ENCODE data around the gene ACSL1. TPM values are rescaled to one million over a fixed set of nuclear protein-coding genes. Genes with fewer than 3 reads are reported as not detected.
A peak's percentile ranks its signal among the peaks of the same experiment; 100 is the strongest.

The ACSL1 gene
- polyA plus RNA-seq, 3 donors, result 43.8 to 61.2 (median 51.9) TPM

- DNase-seq (ENCODE audit: extremely low read depth in 1 of 11, low read depth in 9 of 11, low spot score in 4 of 11), result no peak
These were observed 8.1 kb downstream of the ACSL1 start for GRCh38 chr4:184817494-184818215.

- no peak for DNase-seq (ENCODE audit: extremely low read depth in 1 of 11, low read depth in 9 of 11, low spot score in 4 of 11)
These were observed 8.8 kb downstream of the ACSL1 start for GRCh38 chr4:184816962-184817361.

GRCh38 chr4:184815046-184815877, 10.5 kb downstream of the ACSL1 start:
- DNase-seq (ENCODE audit: extremely low read depth in 1 of 11, low read depth in 9 of 11, low spot score in 4 of 11), result peak in 3 of 11 donors; percentile 32 to 54 (median 51)

GRCh38 chr4:184814686-184815045, 11.1 kb downstream of the ACSL1 start:
- DNase-seq (ENCODE audit: extremely low read depth in 1 of 11, low read depth in 9 of 11, low spot score in 4 of 11), result no peak

- no peak for DNase-seq (ENCODE audit: extremely low read depth in 1 of 11, low read depth in 9 of 11, low spot score in 4 of 11)
These were observed 13.1 kb downstream of the ACSL1 start for GRCh38 chr4:184812651-184813181.

- DNase-seq (ENCODE audit: extremely low read depth in 1 of 11, low read depth in 9 of 11, low spot score in 4 of 11), result no peak
These were observed 13.6 kb downstream of the ACSL1 start for GRCh38 chr4:184812199-184812542.

GRCh38 chr4:184811526-184812198, 14.1 kb downstream of the ACSL1 start:
- DNase-seq (ENCODE audit: extremely low read depth in 1 of 11, low read depth in 9 of 11, low spot score in 4 of 11), result no peak

GRCh38 chr4:184810720-184811119, 15.0 kb downstream of the ACSL1 start:
- DNase-seq (ENCODE audit: extremely low read depth in 1 of 11, low read depth in 9 of 11, low spot score in 4 of 11), result no peak

GRCh38 chr4:184808713-184809050, 17.1 kb downstream of the ACSL1 start:
- no peak for DNase-seq (ENCODE audit: extremely low read depth in 1 of 11, low read depth in 9 of 11, low spot score in 4 of 11)

- DNase-seq (ENCODE audit: extremely low read depth in 1 of 11, low read depth in 9 of 11, low spot score in 4 of 11), result no peak
These were observed 17.7 kb downstream of the ACSL1 start for GRCh38 chr4:184807797-184808712.

GRCh38 chr4:184807256-184807655, 18.5 kb downstream of the ACSL1 start:
- no peak for DNase-seq (ENCODE audit: extremely low read depth in 1 of 11, low read depth in 9 of 11, low spot score in 4 of 11)

GRCh38 chr4:184806711-184807110, 19.1 kb downstream of the ACSL1 start:
- no peak for DNase-seq (ENCODE audit: extremely low read depth in 1 of 11, low read depth in 9 of 11, low spot score in 4 of 11)

GRCh38 chr4:184806229-184806550, 19.6 kb downstream of the ACSL1 start:
- no peak for DNase-seq (ENCODE audit: extremely low read depth in 1 of 11, low read depth in 9 of 11, low spot score in 4 of 11)

- peak in 1 of 11 donors; percentile 69 for DNase-seq (ENCODE audit: extremely low read depth in 1 of 11, low read depth in 9 of 11, low spot score in 4 of 11)
These were observed 20.1 kb downstream of the ACSL1 start for GRCh38 chr4:184805462-184806228.

GRCh38 chr4:184804621-184805020, 21.1 kb downstream of the ACSL1 start:
- DNase-seq (ENCODE audit: extremely low read depth in 1 of 11, low read depth in 9 of 11, low spot score in 4 of 11), result no peak

- DNase-seq (ENCODE audit: extremely low read depth in 1 of 11, low read depth in 9 of 11, low spot score in 4 of 11), result no peak
These were observed 21.9 kb downstream of the ACSL1 start for GRCh38 chr4:184803874-184804273.

GRCh38 chr4:184803133-184803532, 22.6 kb downstream of the ACSL1 start:
- no peak for DNase-seq (ENCODE audit: extremely low read depth in 1 of 11, low read depth in 9 of 11, low spot score in 4 of 11)

- no peak for DNase-seq (ENCODE audit: extremely low read depth in 1 of 11, low read depth in 9 of 11, low spot score in 4 of 11)
These were observed 23.1 kb downstream of the ACSL1 start for GRCh38 chr4:184802697-184803015.

Data from renal cortex interstitium (tissue), 11 donors.